ENCODE data around the gene PARS2. TPM values are rescaled to one million over a fixed set of nuclear protein-coding genes. Genes with fewer than 3 reads are reported as not detected.

PARS2 gene
- polyA plus RNA-seq, 1 donor: 7.3 TPM

GRCh38 chr1:54710434-54710833, 53.9 kb downstream of the PARS2 start:
- Histone ChIP-seq H3K9me3 (ENCODE audit: control insufficient read depth, low read depth, low read length) (no peaks in the 10 kb centered on the region), H3K36me3 (ENCODE audit: control insufficient read depth, insufficient read depth, low read length) (peaks cover 2% of the 10 kb centered on the region), H3K27ac (ENCODE audit: low read length) (no peak overlapping the region), H3K27me3 (ENCODE audit: control insufficient read depth, insufficient read depth, low read length) (no peaks in the 10 kb centered on the region), H3K4me1 (ENCODE audit: control insufficient read depth, insufficient read depth, low read length) (peaks cover 6% of the 10 kb centered on the region), H3K4me3 (ENCODE audit: low read length) (no peak overlapping the region)
- no CpG with 5 or more reads among the region's 3 CpGs for WGBS (ENCODE audit: insufficient coverage, low lambda C conversion rate)
- no peak for DNase-seq

- DNase-seq: no peak
- Histone ChIP-seq H3K27ac (ENCODE audit: low read length) (no peak overlapping the region), H3K4me1 (ENCODE audit: control insufficient read depth, insufficient read depth, low read length) (no peaks in the 10 kb centered on the region), H3K9me3 (ENCODE audit: control insufficient read depth, low read depth, low read length) (no peaks in the 10 kb centered on the region), H3K27me3 (ENCODE audit: control insufficient read depth, insufficient read depth, low read length) (no peaks in the 10 kb centered on the region), H3K4me3 (ENCODE audit: low read length) (no peak overlapping the region), H3K36me3 (ENCODE audit: control insufficient read depth, insufficient read depth, low read length) (peaks cover 2% of the 10 kb centered on the region)
- WGBS (ENCODE audit: insufficient coverage, low lambda C conversion rate): no CpG with 5 or more reads among the region's 8 CpGs
Observed at GRCh38 chr1:54709547-54710292, 54.6 kb downstream of the PARS2 start.

GRCh38 chr1:54708385-54708784, 55.9 kb downstream of the PARS2 start:
- no peak for DNase-seq
- Histone ChIP-seq H3K27me3 (ENCODE audit: control insufficient read depth, insufficient read depth, low read length) (no peaks in the 10 kb centered on the region), H3K4me1 (ENCODE audit: control insufficient read depth, insufficient read depth, low read length) (no peaks in the 10 kb centered on the region), H3K4me3 (ENCODE audit: low read length) (no peak overlapping the region), H3K27ac (ENCODE audit: low read length) (no peak overlapping the region), H3K9me3 (ENCODE audit: control insufficient read depth, low read depth, low read length) (no peaks in the 10 kb centered on the region), H3K36me3 (ENCODE audit: control insufficient read depth, insufficient read depth, low read length) (peaks cover 2% of the 10 kb centered on the region)

Other genes starting within 250 kb of the PARS2 start
- 33.3 TPM for gene ACOT11, start 216.3 kb downstream of the PARS2 start, polyA plus RNA-seq
- 2.8 TPM for gene FAM151A, start 141.0 kb downstream of the PARS2 start, polyA plus RNA-seq
- gene MROH7, start 122.7 kb downstream of the PARS2 start, polyA plus RNA-seq: 25.1 TPM
- 22.4 TPM for gene TTC4, start 48.7 kb downstream of the PARS2 start, polyA plus RNA-seq
- gene TTC22, start 36.8 kb upstream of the PARS2 start, polyA plus RNA-seq: 28.2 TPM
- 36.0 TPM for gene DHCR24, start 122.7 kb upstream of the PARS2 start, polyA plus RNA-seq
- 2.8 TPM for gene TMEM61, start 216.1 kb upstream of the PARS2 start, polyA plus RNA-seq
- not detected for gene BSND, start 234.4 kb upstream of the PARS2 start, polyA plus RNA-seq